PC-3 (cell line): ENCODE measurements around the gene DAB1. TPM values are rescaled to one million over a fixed set of nuclear protein-coding genes. Genes with fewer than 3 reads are reported as not detected.

ENCODE experiments used
- ATAC-seq: fragments of 200-7000 bp; cut with Tn5 transposase; 2 replicates; pipeline ENCODE4 v1.9.1; 2020; ENCODE audit warnings: mild to moderate bottlenecking, moderate library complexity
- BruUV-seq: library from RNA; stranded (reverse); fragments of 400-500 nt; replicated peaks from 2 replicates; lab custom pipeline; 2021; lab: Mats Ljungman, UMichigan
- CTCF ChIA-PET: fragments of 300-600 bp; sonication (Branson Sonifier 250); formaldehyde crosslinking; loops from one replicate; lab custom pipeline; 2022; ENCODE audit warnings: antibody characterized with exemption; lab: Charles Lee
- POLR2A ChIA-PET: fragments of 300-600 bp; sonication (Branson Sonifier 250); formaldehyde crosslinking; loops from one replicate; lab custom pipeline; 2022; ENCODE audit warnings: antibody characterized with exemption; ENCODE audit not compliant: unreplicated experiment; lab: Charles Lee
- DNase-seq: peaks from one replicate; pipeline ENCODE4 v3.0.0-alpha.2; 2015
- H2AFZ ChIP-seq: fragments of 300-600 bp; sonication (generic); 2 replicates; pipeline ENCODE4 v1.6.0; 2016; ENCODE audit warnings: antibody characterized with exemption, low read length
- H3F3A ChIP-seq: fragments of 300-600 bp; sonication (generic); one replicate; pipeline ENCODE4 v1.6.0; 2017; ENCODE audit warnings: antibody characterized with exemption, low read length, control low read depth, mild to moderate bottlenecking; ENCODE audit not compliant: unreplicated experiment
- H3K27ac ChIP-seq: fragments of 300-600 bp; sonication (generic); 2 replicates; pipeline ENCODE4 v1.5.1; 2016; ENCODE audit warnings: mild to moderate bottlenecking, low read length
- H3K27me3 ChIP-seq: fragments of 300-600 bp; sonication (generic); 2 replicates; pipeline ENCODE4 v1.6.1; 2016; ENCODE audit warnings: low read length, mixed read lengths
- H3K36me3 ChIP-seq: fragments of 300-600 bp; sonication (generic); 2 replicates; pipeline ENCODE4 v1.6.1; 2016; ENCODE audit warnings: low read depth, mixed run types, low read length, mixed read lengths
- H3K4me1 ChIP-seq: fragments of 300-600 bp; sonication (generic); 2 replicates; pipeline ENCODE4 v1.5.1; 2016; ENCODE audit warnings: low read length; ENCODE audit not compliant: insufficient read depth
- H3K4me2 ChIP-seq: fragments of 300-600 bp; sonication (generic); 2 replicates; pipeline ENCODE4 v1.6.0; 2016; ENCODE audit warnings: low read length
- H3K4me3 ChIP-seq: fragments of 300-600 bp; sonication (generic); 2 replicates; pipeline ENCODE4 v1.5.1; 2016; ENCODE audit warnings: mild to moderate bottlenecking, low read length, mixed read lengths
- H3K79me2 ChIP-seq: fragments of 300-600 bp; sonication (generic); 2 replicates; pipeline ENCODE4 v1.6.1; 2017; ENCODE audit warnings: low read length, mixed read lengths
- H3K9ac ChIP-seq: fragments of 300-600 bp; sonication (generic); 2 replicates; pipeline ENCODE4 v1.6.0; 2016; ENCODE audit warnings: mild to moderate bottlenecking, low read length
- H3K9me2 ChIP-seq: fragments of 300-600 bp; sonication (generic); replicated peaks from 2 replicates; pipeline ENCODE4 v1.6.1; 2016; ENCODE audit warnings: mixed run types, low read length, mixed read lengths
- H3K9me3 ChIP-seq: fragments of 300-600 bp; sonication (generic); 2 replicates; pipeline ENCODE4 v1.6.1; 2016; ENCODE audit warnings: low read length, mixed read lengths
- H4K20me1 ChIP-seq: fragments of 300-600 bp; sonication (generic); 2 replicates; pipeline ENCODE4 v1.6.1; 2016; ENCODE audit warnings: low read length, mixed read lengths
- CTCF ChIP-seq: fragments of 300-600 bp; sonication (generic); conservative IDR thresholded peaks from 2 replicates; pipeline ENCODE4 v1.5.1; 2017; ENCODE audit warnings: antibody characterized with exemption, low read depth, mild to moderate bottlenecking, low read length
- EZH2 ChIP-seq: fragments of 300-600 bp; sonication (generic); IDR thresholded peaks from one replicate; pipeline ENCODE4 v1.6.1; 2017; ENCODE audit warnings: antibody characterized with exemption, mild to moderate bottlenecking, low read length; ENCODE audit not compliant: unreplicated experiment
- EZH2phosphoT487 ChIP-seq: fragments of 300-600 bp; sonication (generic); IDR thresholded peaks from 2 replicates; pipeline ENCODE4 v1.6.1; 2018; ENCODE audit warnings: mild to moderate bottlenecking, antibody characterized with exemption, low read length, borderline replicate concordance
- intact Hi-C: fragments of 100-400 bp; cut with micrococcal nuclease; formaldehyde crosslinking; loops from 2 replicates; pipeline ENCODE4 v1.9.0; 2023
- total RNA-seq: library from RNA; depleted of rRNA; stranded (reverse); fragments of >200 nt; gene quantifications from 2 replicates; pipeline ENCODE4 v1.2.3, GENCODE V29; 2014

The DAB1 gene
- total RNA-seq, 1 experiment from 2014 or later: not detected

GRCh38 chr1:57384901-57385300, 39.0 kb downstream of the DAB1 start:
- no peak for ATAC-seq
- TF ChIP-seq EZH2 (no peak), CTCF (no peak), EZH2phosphoT487 (no peak)
- CTCF ChIA-PET: no interaction called here

GRCh38 chr1:57384284-57384683, 39.6 kb downstream of the DAB1 start:
- Histone ChIP-seq H3K9ac (no peak overlapping the region), H3K4me2 (no peak overlapping the region), H3K27me3 (no peaks in the 10 kb centered on the region), H3K4me1 (no peaks in the 10 kb centered on the region), H3K4me3 (no peak overlapping the region), H3K27ac (no peak overlapping the region), H3K9me2 (no peaks in the 10 kb centered on the region), H3K9me3 (no peaks in the 10 kb centered on the region), H3K79me2 (no peaks in the 10 kb centered on the region), H3K36me3 (no peaks in the 10 kb centered on the region), H3F3A (no peaks in the 10 kb centered on the region), H4K20me1 (no peaks in the 10 kb centered on the region), H2AFZ (no peak overlapping the region)
- POLR2A ChIA-PET: no interaction called here
- ATAC-seq: no peak
- no TSS peak for BruUV-seq
- TF ChIP-seq EZH2phosphoT487 (no peak), EZH2 (no peak), CTCF (no peak)
- DNase-seq: no peak
- CTCF ChIA-PET: no interaction called here
- intact Hi-C loops: no loop called here

More at GRCh38 chr1:57384901-57385300, 39.0 kb downstream of the DAB1 start:
- no peak overlapping the region for H2AFZ ChIP-seq
- POLR2A ChIA-PET: no interaction called here
- H3K79me2 ChIP-seq: no peaks in the 10 kb centered on the region
- H3K36me3 ChIP-seq: no peaks in the 10 kb centered on the region
- H3F3A ChIP-seq: no peaks in the 10 kb centered on the region
- BruUV-seq: no TSS peak
- intact Hi-C loops: no loop called here
- H3K9me2 ChIP-seq: no peaks in the 10 kb centered on the region
- no peak for DNase-seq
- H3K4me1 ChIP-seq: no peaks in the 10 kb centered on the region
- no peaks in the 10 kb centered on the region for H4K20me1 ChIP-seq
- no peak overlapping the region for H3K4me2 ChIP-seq
- no peak overlapping the region for H3K4me3 ChIP-seq
- H3K9me3 ChIP-seq: no peaks in the 10 kb centered on the region
- no peak overlapping the region for H3K9ac ChIP-seq
- H3K27ac ChIP-seq: no peak overlapping the region
- no peaks in the 10 kb centered on the region for H3K27me3 ChIP-seq

GRCh38 chr1:57381871-57382270, 42.0 kb downstream of the DAB1 start:
- H4K20me1 ChIP-seq: no peaks in the 10 kb centered on the region
- BruUV-seq: no TSS peak
- H3K9ac ChIP-seq: no peak overlapping the region

More at GRCh38 chr1:57381871-57382270, 42.0 kb downstream of the DAB1 start:
- no peak overlapping the region for H2AFZ ChIP-seq
- no peaks in the 10 kb centered on the region for H3K4me1 ChIP-seq
- no peak overlapping the region for H3K4me2 ChIP-seq
- no peaks in the 10 kb centered on the region for H3K36me3 ChIP-seq
- TF ChIP-seq CTCF: no peak
- TF ChIP-seq EZH2: no peak
- TF ChIP-seq EZH2phosphoT487: no peak
- H3K4me3 ChIP-seq: no peak overlapping the region
- CTCF ChIA-PET: no interaction called here
- no peaks in the 10 kb centered on the region for H3F3A ChIP-seq
- no peaks in the 10 kb centered on the region for H3K9me2 ChIP-seq
- H3K27me3 ChIP-seq: no peaks in the 10 kb centered on the region
- H3K9me3 ChIP-seq: no peaks in the 10 kb centered on the region
- POLR2A ChIA-PET: no interaction called here
- intact Hi-C loops: no loop called here
- DNase-seq: no peak
- no peak for ATAC-seq
- H3K27ac ChIP-seq: no peak overlapping the region
- H3K79me2 ChIP-seq: no peaks in the 10 kb centered on the region
